ENCODE measurements around the gene NSF. TPM values are rescaled to one million over a fixed set of nuclear protein-coding genes. Genes with fewer than 3 reads are reported as not detected.

NSF gene
- total RNA-seq, 4 donors from 2014 or later, result 12.9 to 40.1 (median 26.3) TPM

DNA sequence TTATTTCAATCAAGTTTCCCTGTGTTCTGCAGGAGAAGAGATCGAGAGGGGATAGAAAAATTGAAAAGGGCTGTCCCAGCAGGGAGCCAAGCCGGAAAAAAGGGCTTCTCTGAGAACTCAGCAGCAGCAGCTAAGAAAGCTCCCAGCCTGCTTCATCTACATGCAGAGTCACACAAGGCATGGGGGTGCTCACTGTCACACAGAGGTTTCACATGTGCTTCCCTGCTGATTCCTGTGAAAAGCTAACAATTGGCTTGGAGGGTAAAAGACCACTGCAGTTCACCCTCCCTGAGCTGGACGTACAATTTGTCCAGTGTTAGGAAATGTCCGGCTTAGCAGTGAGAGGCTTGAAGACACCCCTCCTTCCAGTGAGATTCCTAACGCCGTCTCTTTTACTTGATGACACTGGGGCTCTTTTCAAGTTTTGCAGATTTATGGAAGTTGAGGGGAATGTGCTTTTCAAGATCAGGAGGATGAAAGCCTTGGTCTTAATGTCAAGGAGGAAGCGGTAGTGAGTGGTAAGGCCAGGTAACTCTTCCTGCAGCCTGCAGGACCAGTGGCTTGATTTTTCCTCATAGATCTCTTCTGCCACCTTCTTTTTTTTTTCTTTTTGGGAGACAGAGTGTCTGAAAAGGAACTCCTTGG, 142.4 kb downstream of the NSF start:
- no peaks in the 10 kb centered on the region for H3K36me3 ChIP-seq
- no peak for DNase-seq
- no peak overlapping the region for H3K27ac ChIP-seq
- TF ChIP-seq, protein P1, sequence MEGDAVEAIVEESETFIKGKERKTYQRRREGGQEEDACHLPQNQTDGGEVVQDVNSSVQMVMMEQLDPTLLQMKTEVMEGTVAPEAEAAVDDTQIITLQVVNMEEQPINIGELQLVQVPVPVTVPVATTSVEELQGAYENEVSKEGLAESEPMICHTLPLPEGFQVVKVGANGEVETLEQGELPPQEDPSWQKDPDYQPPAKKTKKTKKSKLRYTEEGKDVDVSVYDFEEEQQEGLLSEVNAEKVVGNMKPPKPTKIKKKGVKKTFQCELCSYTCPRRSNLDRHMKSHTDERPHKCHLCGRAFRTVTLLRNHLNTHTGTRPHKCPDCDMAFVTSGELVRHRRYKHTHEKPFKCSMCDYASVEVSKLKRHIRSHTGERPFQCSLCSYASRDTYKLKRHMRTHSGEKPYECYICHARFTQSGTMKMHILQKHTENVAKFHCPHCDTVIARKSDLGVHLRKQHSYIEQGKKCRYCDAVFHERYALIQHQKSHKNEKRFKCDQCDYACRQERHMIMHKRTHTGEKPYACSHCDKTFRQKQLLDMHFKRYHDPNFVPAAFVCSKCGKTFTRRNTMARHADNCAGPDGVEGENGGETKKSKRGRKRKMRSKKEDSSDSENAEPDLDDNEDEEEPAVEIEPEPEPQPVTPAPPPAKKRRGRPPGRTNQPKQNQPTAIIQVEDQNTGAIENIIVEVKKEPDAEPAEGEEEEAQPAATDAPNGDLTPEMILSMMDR (IDR thresholded peaks at IDR 0.05), result no peak
- TF ChIP-seq POLR2A (IDR thresholded peaks at IDR 0.05), result no peak
- H3K9me3 ChIP-seq, result no peaks in the 10 kb centered on the region
- H3K4me1 ChIP-seq, result no peaks in the 10 kb centered on the region
- intact Hi-C loops (cut with DNase I; ENCODE audit: low total_unique reads), result no loop called here
- H3K4me3 ChIP-seq, result no peak overlapping the region
- no peaks in the 10 kb centered on the region for H3K27me3 ChIP-seq

DNA sequence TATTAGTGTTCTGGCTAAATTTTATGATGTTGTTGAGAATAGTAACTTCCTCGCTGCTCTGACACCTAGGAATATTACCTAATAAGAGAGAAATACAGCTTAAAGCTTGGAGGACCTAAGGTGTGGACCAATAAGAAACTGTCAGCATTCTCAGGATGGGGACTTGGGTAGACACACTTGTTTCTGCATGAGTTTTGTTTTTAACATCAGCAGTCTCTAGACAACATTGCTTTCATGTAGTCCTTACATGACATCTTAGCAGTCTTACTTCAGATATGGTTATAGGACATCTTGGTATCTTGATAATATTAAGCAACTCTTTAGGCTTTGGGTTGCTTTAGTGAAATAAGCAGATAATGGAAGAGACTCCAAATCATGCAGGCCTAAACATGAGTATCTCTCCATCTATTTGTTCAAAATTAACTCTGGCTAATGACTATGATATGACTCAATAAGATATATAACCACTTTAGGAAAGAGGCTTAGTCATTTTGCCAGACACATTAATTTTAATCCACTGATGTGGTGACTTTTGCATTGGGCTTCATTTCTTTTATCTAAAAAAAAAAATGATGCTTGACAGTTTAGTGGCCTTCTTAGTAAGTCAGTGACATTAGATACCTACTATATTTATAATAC, 143.5 kb downstream of the NSF start:
- no peak for DNase-seq
- Histone ChIP-seq H3K36me3 (no peaks in the 10 kb centered on the region), H3K27me3 (no peaks in the 10 kb centered on the region), H3K27ac (no peak overlapping the region), H3K9me3 (no peaks in the 10 kb centered on the region), H3K4me3 (no peak overlapping the region), H3K4me1 (no peaks in the 10 kb centered on the region)
- TF ChIP-seq, protein P1 (IDR thresholded peaks at IDR 0.05), result no peak
- no peak for TF ChIP-seq POLR2A (IDR thresholded peaks at IDR 0.05)
- intact Hi-C loops (cut with DNase I; ENCODE audit: low total_unique reads), result no loop called here

DNA sequence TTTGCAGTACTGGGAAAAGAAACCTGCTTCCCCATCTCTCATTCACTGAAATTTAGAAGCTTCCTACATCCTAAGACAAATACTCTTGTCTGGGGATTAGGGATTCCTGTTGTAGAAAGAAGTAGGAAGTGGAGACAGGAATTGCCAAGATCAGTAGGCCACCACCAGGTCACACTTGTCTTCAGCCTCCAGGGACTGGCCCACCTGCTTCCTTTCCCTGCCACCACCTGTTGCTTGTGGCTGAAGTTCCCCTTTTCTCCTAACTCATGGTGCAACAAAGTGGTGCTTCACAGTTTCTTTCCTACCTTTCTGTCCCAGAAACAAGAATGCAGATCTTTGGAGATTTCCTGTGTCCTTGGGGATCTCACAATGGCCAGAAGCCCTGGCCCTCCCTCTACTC, 145.6 kb downstream of the NSF start:
- no peaks in the 10 kb centered on the region for H3K4me1 ChIP-seq
- H3K36me3 ChIP-seq, result no peaks in the 10 kb centered on the region
- H3K4me3 ChIP-seq, result no peak overlapping the region
- TF ChIP-seq, protein P1 (IDR thresholded peaks at IDR 0.05), result no peak
- TF ChIP-seq POLR2A (IDR thresholded peaks at IDR 0.05), result no peak
- intact Hi-C loops (cut with DNase I; ENCODE audit: low total_unique reads), result no loop called here
- DNase-seq, result no peak
- H3K27ac ChIP-seq, result no peak overlapping the region
- H3K9me3 ChIP-seq, result no peaks in the 10 kb centered on the region
- H3K27me3 ChIP-seq, result no peaks in the 10 kb centered on the region

DNA sequence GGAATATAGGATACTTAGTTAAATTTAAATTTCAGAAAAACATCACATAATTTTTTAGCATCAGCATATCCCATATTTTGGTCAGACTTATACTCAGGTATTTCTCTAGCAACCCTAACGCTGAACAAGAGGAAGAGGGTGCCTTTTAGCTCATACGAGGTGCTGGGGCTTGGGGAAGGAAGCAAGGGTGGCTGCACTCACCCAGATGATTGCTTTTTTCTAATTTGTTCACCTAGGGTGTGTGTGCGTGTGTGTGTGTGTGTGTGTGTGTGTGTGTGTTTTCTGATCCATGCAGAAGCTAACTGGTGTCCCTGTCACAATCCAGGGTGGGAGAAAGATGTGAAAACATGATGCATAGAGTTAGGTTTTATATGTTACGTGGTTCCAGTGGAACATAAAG, 146.9 kb downstream of the NSF start:
- no peak overlapping the region for H3K27ac ChIP-seq
- TF ChIP-seq POLR2A (IDR thresholded peaks at IDR 0.05), result no peak
- TF ChIP-seq, protein P1 (IDR thresholded peaks at IDR 0.05), result no peak
- no peaks in the 10 kb centered on the region for H3K9me3 ChIP-seq
- no peak overlapping the region for H3K4me3 ChIP-seq
- intact Hi-C loops (cut with DNase I; ENCODE audit: low total_unique reads), result no loop called here
- no peaks in the 10 kb centered on the region for H3K27me3 ChIP-seq
- H3K36me3 ChIP-seq, result no peaks in the 10 kb centered on the region
- no peak for DNase-seq
- no peaks in the 10 kb centered on the region for H3K4me1 ChIP-seq

DNA sequence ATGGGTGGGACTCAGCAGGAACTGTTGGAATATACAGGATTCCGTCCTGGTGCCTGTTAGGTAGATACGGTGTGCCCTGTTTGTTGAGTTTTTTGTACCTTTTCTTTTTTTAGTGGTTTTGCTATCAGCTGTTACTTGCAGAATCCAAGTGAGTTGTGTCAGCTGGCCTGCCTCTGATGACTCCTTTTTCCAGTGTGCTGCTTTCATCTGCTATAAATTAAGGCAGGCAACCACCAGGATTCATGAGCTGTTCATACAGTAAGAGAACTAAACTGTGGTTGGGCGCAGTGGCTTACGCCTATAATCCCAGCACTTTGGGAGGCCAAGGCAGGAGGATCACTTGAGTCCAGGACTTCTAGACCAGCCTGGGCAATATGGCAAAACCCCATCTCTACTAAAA, 148.1 kb downstream of the NSF start:
- Histone ChIP-seq H3K27ac (no peak overlapping the region), H3K27me3 (no peaks in the 10 kb centered on the region), H3K4me1 (no peaks in the 10 kb centered on the region), H3K36me3 (no peaks in the 10 kb centered on the region), H3K4me3 (no peak overlapping the region), H3K9me3 (no peaks in the 10 kb centered on the region)
- DNase-seq, result no peak
- no peak for TF ChIP-seq POLR2A (IDR thresholded peaks at IDR 0.05)
- TF ChIP-seq, protein P1 (IDR thresholded peaks at IDR 0.05), result no peak
- intact Hi-C loops (cut with DNase I; ENCODE audit: low total_unique reads), result no loop called here

Measured in uterus (tissue), 4 donors.